Superior temporal gyrus (tissue), 1 donor: ENCODE measurements around the gene RAB26.
"Not testable (repeated sequence)": the region's sequence is repeated elsewhere in the genome, so short reads cannot be mapped to it uniquely, and the experiment has no call there.

Experiments
- DNase-seq: peaks from one replicate; pipeline ENCODE4 v3.0.0-alpha.2; 2016; ENCODE audit errors: extremely low spot score

Gene RAB26

GRCh38 chr16:2147981-2148671 lies at the start of gene RAB26:
Gene RAB26 (plus strand): TSS chr16:2148625. CDS start chr16:2148784, 159 bp downstream.
- peak; percentile 66 for DNase-seq

- DNase-seq, result not testable (repeated sequence)
These were observed 46.8 kb upstream of the RAB26 start for GRCh38 chr16:2101581-2101980.

- DNase-seq, result no peak
These were observed 46.0 kb upstream of the RAB26 start for GRCh38 chr16:2102471-2102870.

GRCh38 chr16:2104464-2104863 lies 44.0 kb upstream of the RAB26 start:
- not testable (repeated sequence) for DNase-seq

GRCh38 chr16:2105291-2105690 lies 43.1 kb upstream of the RAB26 start:
- DNase-seq, result not testable (repeated sequence)

GRCh38 chr16:2105769-2106168 lies 42.7 kb upstream of the RAB26 start:
- DNase-seq, result not testable (repeated sequence)

GRCh38 chr16:2106211-2106610 lies 42.2 kb upstream of the RAB26 start:
- not testable (repeated sequence) for DNase-seq

GRCh38 chr16:2107121-2107790 lies 41.2 kb upstream of the RAB26 start:
- DNase-seq, result not testable (repeated sequence)

GRCh38 chr16:2107791-2108125 lies 40.7 kb upstream of the RAB26 start:
- DNase-seq, result not testable (repeated sequence)

GRCh38 chr16:2108446-2109270 lies 39.8 kb upstream of the RAB26 start:
- not testable (repeated sequence) for DNase-seq

GRCh38 chr16:2109271-2109580 lies 39.2 kb upstream of the RAB26 start:
- DNase-seq, result not testable (repeated sequence)

- not testable (repeated sequence) for DNase-seq
These were observed 38.6 kb upstream of the RAB26 start for GRCh38 chr16:2109872-2110271.

- not testable (repeated sequence) for DNase-seq
These were observed 38.0 kb upstream of the RAB26 start for GRCh38 chr16:2110332-2111008.

- DNase-seq, result not testable (repeated sequence)
These were observed 37.4 kb upstream of the RAB26 start for GRCh38 chr16:2111009-2111353.

- DNase-seq, result not testable (repeated sequence)
These were observed 36.8 kb upstream of the RAB26 start for GRCh38 chr16:2111412-2112335.

- not testable (repeated sequence) for DNase-seq
These were observed 35.8 kb upstream of the RAB26 start for GRCh38 chr16:2112539-2113106.

- DNase-seq, result not testable (repeated sequence)
These were observed 34.2 kb upstream of the RAB26 start for GRCh38 chr16:2114225-2114624.

GRCh38 chr16:2114885-2115590 lies 33.4 kb upstream of the RAB26 start:
- not testable (repeated sequence) for DNase-seq

- no peak for DNase-seq
These were observed 32.8 kb upstream of the RAB26 start for GRCh38 chr16:2115591-2115973.

GRCh38 chr16:2116428-2116827 lies 32.0 kb upstream of the RAB26 start:
- DNase-seq, result not testable (repeated sequence)
